PC-9 (cell line): ENCODE measurements around the gene GATM.

Source experiments
- CTCF ChIP-seq: fragments of 200-600 bp; sonication (generic); conservative IDR thresholded peaks from 2 replicates; pipeline ENCODE4 v1.6.1; 2017; ENCODE audit warnings: mixed run types, antibody characterized with exemption, mild to moderate bottlenecking, moderate library complexity
- EZH2 ChIP-seq: fragments of 200-600 bp; sonication (generic); IDR thresholded peaks from 2 replicates; pipeline ENCODE4 v1.8.0; 2017; ENCODE audit warnings: antibody characterized with exemption, low read depth

- TF ChIP-seq CTCF (no peak), EZH2 (no peak)
Observed at GRCh38 chr15:45377609-45378148, 665 bp downstream of the GATM start.
